ENCODE measurements around the gene NFATC2.

Gene NFATC2

DNA sequence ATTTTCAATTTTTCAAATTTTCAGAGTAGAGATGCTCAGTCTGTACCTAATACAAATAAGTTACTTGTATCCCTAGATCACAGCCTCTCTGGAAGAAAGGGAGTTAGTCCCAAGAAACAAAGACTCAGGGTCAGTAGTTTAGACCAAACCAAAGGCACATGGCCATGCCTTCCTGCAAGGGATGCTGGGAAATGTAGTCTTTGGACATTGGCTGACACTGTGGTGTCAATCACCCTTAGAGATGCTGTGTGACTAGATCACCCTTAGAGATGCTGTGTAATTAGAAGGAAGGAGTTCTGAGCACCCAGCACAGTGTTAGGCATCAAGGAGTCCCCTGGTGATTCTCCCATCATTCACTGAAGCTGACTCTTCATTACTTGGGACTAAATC is 202.1 kb downstream of the NFATC2 start:
- no peak for DNase-seq (ENCODE audit: low read depth)

DNA sequence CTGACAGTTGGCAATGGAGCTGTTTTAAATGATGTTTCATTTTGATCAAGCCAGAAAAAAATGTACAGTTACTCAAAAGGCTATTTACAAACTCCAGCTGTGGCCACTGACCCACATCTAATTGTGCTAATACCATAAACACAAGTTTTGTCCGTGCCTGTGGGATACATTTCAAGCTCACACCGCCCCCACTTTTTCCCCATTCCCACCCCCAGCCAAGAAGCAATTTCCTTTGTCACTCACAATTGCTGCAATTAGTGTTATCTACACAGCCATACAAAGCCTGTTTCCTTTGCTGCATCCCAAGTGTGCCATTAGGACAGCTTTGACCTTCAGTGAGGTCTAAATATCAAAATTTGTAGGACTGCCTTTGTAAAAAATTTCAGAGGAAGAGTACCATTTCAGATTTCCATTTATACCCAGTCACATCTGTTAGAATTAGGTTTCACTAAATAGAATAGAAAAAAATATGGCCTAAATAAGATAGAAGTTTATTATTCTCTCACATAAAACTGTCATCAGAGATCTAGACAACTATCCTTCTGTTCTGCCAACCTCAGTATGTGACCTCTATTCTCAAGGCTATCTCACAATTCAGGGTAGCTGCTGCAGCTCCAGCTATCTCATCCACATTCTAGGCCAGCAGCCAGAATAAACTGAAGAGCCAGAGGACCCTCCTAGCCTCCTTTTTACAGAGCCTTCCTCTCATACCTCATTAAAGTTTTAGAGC is 202.6 kb downstream of the NFATC2 start:
- DNase-seq (ENCODE audit: low read depth) = no peak
- TF ChIP-seq, protein P1, sequence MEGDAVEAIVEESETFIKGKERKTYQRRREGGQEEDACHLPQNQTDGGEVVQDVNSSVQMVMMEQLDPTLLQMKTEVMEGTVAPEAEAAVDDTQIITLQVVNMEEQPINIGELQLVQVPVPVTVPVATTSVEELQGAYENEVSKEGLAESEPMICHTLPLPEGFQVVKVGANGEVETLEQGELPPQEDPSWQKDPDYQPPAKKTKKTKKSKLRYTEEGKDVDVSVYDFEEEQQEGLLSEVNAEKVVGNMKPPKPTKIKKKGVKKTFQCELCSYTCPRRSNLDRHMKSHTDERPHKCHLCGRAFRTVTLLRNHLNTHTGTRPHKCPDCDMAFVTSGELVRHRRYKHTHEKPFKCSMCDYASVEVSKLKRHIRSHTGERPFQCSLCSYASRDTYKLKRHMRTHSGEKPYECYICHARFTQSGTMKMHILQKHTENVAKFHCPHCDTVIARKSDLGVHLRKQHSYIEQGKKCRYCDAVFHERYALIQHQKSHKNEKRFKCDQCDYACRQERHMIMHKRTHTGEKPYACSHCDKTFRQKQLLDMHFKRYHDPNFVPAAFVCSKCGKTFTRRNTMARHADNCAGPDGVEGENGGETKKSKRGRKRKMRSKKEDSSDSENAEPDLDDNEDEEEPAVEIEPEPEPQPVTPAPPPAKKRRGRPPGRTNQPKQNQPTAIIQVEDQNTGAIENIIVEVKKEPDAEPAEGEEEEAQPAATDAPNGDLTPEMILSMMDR (IDR thresholded peaks at IDR 0.05; ENCODE audit: low read length, missing control alignments) = no peak
- no peak overlapping the region for H3K4me3 ChIP-seq (replicated peaks; ENCODE audit: low read depth, low read length)

More for the DNA sequence above, 202.1 kb downstream of the NFATC2 start:
- no peak overlapping the region for H3K4me3 ChIP-seq (replicated peaks; ENCODE audit: low read depth, low read length)
- TF ChIP-seq, protein P1 (IDR thresholded peaks at IDR 0.05; ENCODE audit: low read length, missing control alignments) = no peak

DNA sequence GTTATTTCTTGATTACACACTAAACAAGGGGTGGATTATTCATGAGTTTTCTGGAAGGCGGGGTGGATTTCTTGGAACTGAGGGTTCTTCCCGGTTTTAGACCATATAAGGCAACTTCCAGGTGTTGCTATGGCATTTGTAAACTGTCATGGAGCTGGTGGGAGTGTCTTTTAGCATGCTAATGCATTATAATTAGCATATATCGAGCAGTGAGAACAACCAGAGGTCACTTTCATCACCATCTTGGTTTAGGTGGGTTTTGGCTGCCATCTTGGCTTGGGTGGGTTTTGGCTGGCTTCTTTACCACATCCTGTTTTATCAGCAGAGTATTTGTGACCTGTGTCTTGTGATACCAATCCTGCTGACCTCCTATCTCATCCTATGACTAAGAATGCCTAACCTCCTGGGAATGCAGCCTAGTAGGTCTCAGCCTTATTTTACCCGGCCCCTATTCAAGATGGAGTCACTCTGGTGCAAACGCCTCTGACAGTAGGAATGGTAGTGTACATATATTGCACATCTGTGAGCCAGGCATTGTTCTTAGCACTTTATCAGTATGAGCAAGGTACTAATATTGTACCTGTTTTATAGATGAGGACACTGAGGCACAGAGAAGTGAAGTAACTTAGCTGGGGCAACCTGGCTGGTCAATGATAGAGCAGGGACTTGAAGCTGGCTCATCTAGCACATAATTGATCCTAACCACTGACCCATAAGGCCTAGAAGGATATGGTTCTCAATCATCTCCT is 203.7 kb downstream of the NFATC2 start:
- TF ChIP-seq, protein P1 (IDR thresholded peaks at IDR 0.05; ENCODE audit: low read length, missing control alignments) = no peak
- peak; percentile 66 for DNase-seq (ENCODE audit: low read depth)
- no peak overlapping the region for H3K4me3 ChIP-seq (replicated peaks; ENCODE audit: low read depth, low read length)

DNA sequence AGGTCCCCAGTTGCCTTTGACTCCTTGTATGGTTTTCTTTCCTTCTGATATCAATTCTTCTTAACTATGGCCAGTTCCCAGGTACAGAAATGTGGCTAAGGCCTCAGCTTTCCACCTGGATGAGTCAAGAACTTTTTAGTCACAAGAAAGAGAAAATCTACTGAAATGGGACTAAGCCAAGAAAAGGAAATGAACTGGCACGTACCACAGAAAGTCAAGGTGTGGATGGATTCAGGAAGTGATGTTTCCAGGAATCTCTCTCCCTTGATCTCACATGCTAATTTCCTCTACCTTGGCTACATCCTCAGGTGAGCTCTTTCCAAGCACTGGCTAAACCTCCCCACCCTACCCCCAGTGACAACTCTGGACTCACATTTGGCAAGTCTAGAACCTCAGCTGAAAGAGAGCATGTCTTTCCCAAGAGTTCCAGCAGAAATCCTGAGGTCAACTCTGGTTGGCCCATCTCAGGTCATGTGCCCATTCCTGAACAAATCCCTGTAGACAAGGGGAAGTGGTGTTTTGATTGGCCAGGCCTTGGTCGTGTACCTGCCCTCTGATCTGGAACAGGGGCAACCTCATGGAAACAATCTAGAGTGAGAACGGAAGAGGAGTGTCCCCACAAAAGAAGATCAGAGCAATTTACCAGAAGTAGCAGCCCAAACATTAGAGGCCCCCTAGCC is 205.3 kb downstream of the NFATC2 start:
- TF ChIP-seq, protein P1 (IDR thresholded peaks at IDR 0.05; ENCODE audit: low read length, missing control alignments) = no peak
- H3K4me3 ChIP-seq (replicated peaks; ENCODE audit: low read depth, low read length) = no peak overlapping the region
- no peak for DNase-seq (ENCODE audit: low read depth)
